GM18861 (cell line): ENCODE measurements around the gene INSYN2A.

Experiments used
- ATAC-seq: cut with Tn5 transposase; IDR thresholded peaks from one replicate; pipeline ENCODE4 v1.9.1; 2021; ENCODE audit not compliant: unreplicated experiment

The INSYN2A gene

GRCh38 chr10:127154831-127155620 lies 41.4 kb downstream of the INSYN2A start:
- no peak for ATAC-seq

GRCh38 chr10:127153181-127153580 lies 43.2 kb downstream of the INSYN2A start:
- ATAC-seq = no peak

- ATAC-seq = no peak
Observed at GRCh38 chr10:127151981-127152699, 44.3 kb downstream of the INSYN2A start.

GRCh38 chr10:127151541-127151940 lies 44.9 kb downstream of the INSYN2A start:
- ATAC-seq = no peak

- no peak for ATAC-seq
Observed at GRCh38 chr10:127150136-127150535, 46.3 kb downstream of the INSYN2A start.

- no peak for ATAC-seq
Observed at GRCh38 chr10:127149501-127150081, 46.8 kb downstream of the INSYN2A start.

- ATAC-seq = no peak
Observed at GRCh38 chr10:127148933-127149220, 47.5 kb downstream of the INSYN2A start.

- no peak for ATAC-seq
Observed at GRCh38 chr10:127148066-127148932, 48.1 kb downstream of the INSYN2A start.

- ATAC-seq = no peak
Observed at GRCh38 chr10:127146661-127147060, 49.7 kb downstream of the INSYN2A start.
